ENCODE data around the gene BCL2L14. TPM values are rescaled to one million over a fixed set of nuclear protein-coding genes. Genes with fewer than 3 reads are reported as not detected.

BCL2L14 gene
- total and polyA plus RNA-seq, 2 of the 13 experiments (the other 11 are each of a cell fraction or from before 2014, with no cell fraction given) = 0.11 TPM; not detected in 1

GRCh38 chr12:12094481-12094880, 23.7 kb downstream of the BCL2L14 start:
- peak; percentile 12 for ATAC-seq
- Histone ChIP-seq H3K4me2 (ENCODE audit: low read depth, low read length) (no peak overlapping the region), H3K36me3 (replicated peaks in 1 of 2; ENCODE audit: control insufficient read depth in 1 of 2, insufficient read depth in 2 of 2, low read length in 2 of 2) (no peaks in the 10 kb centered on the region), H3K27me3 (ENCODE audit: control insufficient read depth in 1 of 2, insufficient read depth in 2 of 2, low read length in 2 of 2) (peaks cover 0 to 3% of the 10 kb centered on the region in 2 experiments; a peak in 1 of 5 replicates), H4K20me1 (ENCODE audit: insufficient read depth, low read length) (no peaks in the 10 kb centered on the region), H3K9me3 (ENCODE audit: low read length) (no peaks in the 10 kb centered on the region), H3K27ac (ENCODE audit: extremely low read length, insufficient read depth, low read length) (no peak overlapping the region), H2AFZ (ENCODE audit: low read length) (no peak overlapping the region), H3K4me1 (ENCODE audit: insufficient read depth, low read length) (peaks cover 38% of the 10 kb centered on the region), H3K9ac (ENCODE audit: insufficient read depth, low read depth, low read length) (no peak overlapping the region), H3K4me3 (replicated peaks in 1 of 3; ENCODE audit: insufficient read depth in 1 of 3, low read depth in 2 of 3, low read length in 3 of 3) (no peak overlapping the region), H3K79me2 (ENCODE audit: insufficient read depth, low read length) (no peaks in the 10 kb centered on the region)
- BruUV-seq (replicated peaks) = no TSS peak
- WGBS (ENCODE audit: low lambda C conversion rate) = 45% methylated on average over 4 of the region's 4 CpGs
- TF ChIP-seq, protein P1, sequence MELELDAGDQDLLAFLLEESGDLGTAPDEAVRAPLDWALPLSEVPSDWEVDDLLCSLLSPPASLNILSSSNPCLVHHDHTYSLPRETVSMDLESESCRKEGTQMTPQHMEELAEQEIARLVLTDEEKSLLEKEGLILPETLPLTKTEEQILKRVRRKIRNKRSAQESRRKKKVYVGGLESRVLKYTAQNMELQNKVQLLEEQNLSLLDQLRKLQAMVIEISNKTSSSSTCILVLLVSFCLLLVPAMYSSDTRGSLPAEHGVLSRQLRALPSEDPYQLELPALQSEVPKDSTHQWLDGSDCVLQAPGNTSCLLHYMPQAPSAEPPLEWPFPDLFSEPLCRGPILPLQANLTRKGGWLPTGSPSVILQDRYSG (CRISPR knock-in tag; IDR thresholded peaks at IDR 0.05) = no peak
- no peak for TF ChIP-seq SP4 (CRISPR knock-in tag; IDR thresholded peaks at IDR 0.05)
- TF ChIP-seq RBM22 (optimal IDR thresholded peaks at IDR 0.05; ENCODE audit: low read length) = peak; percentile 55
- no peak for TF ChIP-seq ZNF782 (CRISPR knock-in tag; IDR thresholded peaks at IDR 0.05; ENCODE audit: borderline replicate concordance)
- intact Hi-C loops (cut with micrococcal nuclease; ENCODE audit: unreplicated experiment) (loop anchor here (10.0 kb wide), 1 partner anchor 70 kb away; no protein-coding TSS in a partner anchor), in situ Hi-C loops (cut with HindIII; ENCODE audit: extremely low pct_ligation_motif_present, low pct_unique_long_range_greater_than_20kb) (loop anchor here (25.0 kb wide), 1 partner anchor 618 kb away; the partner anchor contains the start of gene CDKN1B)
- FAIRE-seq = no peak
- ChIA-PET POLR2A (no interaction called here), CTCF (ENCODE audit: low intra/inter-chr PET ratio, low total read pairs) (no interaction called here)
- no peak for DNase-seq (ENCODE audit: low spot score)

DNA sequence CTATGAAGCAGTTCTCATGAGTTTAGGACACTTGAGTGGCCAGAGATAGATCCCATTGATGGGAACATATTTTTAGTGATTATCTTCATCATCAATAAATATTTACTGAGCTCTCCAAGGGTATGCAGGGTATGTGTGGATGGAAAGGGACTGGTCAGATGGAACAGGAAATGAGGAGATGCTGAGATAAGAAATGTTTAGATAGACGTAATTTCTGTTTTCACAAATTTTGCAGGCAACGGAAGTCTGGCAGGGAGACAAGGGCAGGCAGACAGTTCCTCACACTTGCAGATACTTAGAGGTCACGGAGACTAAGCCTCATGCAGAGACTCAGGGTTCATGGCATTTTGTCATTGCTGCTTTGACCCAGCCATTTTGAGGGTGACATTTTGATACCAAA, 24.3 kb downstream of the BCL2L14 start:
- FAIRE-seq = no peak
- no TSS peak for BruUV-seq (replicated peaks)
- peaks cover 0 to 3% of the 10 kb centered on the region in 2 experiments; a peak in 1 of 5 replicates for H3K27me3 ChIP-seq (ENCODE audit: control insufficient read depth in 1 of 2, insufficient read depth in 2 of 2, low read length in 2 of 2)
- ATAC-seq = peak; percentile 16; the same call in 2 of the 3 replicates
- H4K20me1 ChIP-seq (ENCODE audit: insufficient read depth, low read length) = no peaks in the 10 kb centered on the region
- no peaks in the 10 kb centered on the region for H3K9me3 ChIP-seq (ENCODE audit: low read length)
- H3K36me3 ChIP-seq (replicated peaks in 1 of 2; ENCODE audit: control insufficient read depth in 1 of 2, insufficient read depth in 2 of 2, low read length in 2 of 2) = no peaks in the 10 kb centered on the region
- ChIA-PET CTCF (ENCODE audit: low intra/inter-chr PET ratio, low total read pairs) (no interaction called here), POLR2A (no interaction called here)
- WGBS (ENCODE audit: low lambda C conversion rate) = 12% methylated on average over 3 of the region's 3 CpGs
- no peak overlapping the region for H3K9ac ChIP-seq (ENCODE audit: insufficient read depth, low read depth, low read length)
- peak; percentile 56 for DNase-seq (ENCODE audit: low spot score)
- H3K4me1 ChIP-seq (ENCODE audit: insufficient read depth, low read length) = peaks cover 38% of the 10 kb centered on the region
- H2AFZ ChIP-seq (ENCODE audit: low read length) = no peak overlapping the region
- H3K79me2 ChIP-seq (ENCODE audit: insufficient read depth, low read length) = no peaks in the 10 kb centered on the region
- no peak overlapping the region for H3K4me3 ChIP-seq (replicated peaks in 1 of 3; ENCODE audit: insufficient read depth in 1 of 3, low read depth in 2 of 3, low read length in 3 of 3)
- peak overlapping the region; percentile 8; the same call in 1 of the 2 replicates for H3K4me2 ChIP-seq (ENCODE audit: low read depth, low read length)
- no peak overlapping the region for H3K27ac ChIP-seq (ENCODE audit: extremely low read length, insufficient read depth, low read length)
- intact Hi-C loops (cut with micrococcal nuclease; ENCODE audit: unreplicated experiment) = loop anchor here (10.0 kb wide), 1 partner anchor 70 kb away; no protein-coding TSS in a partner anchor
- in situ Hi-C loops (cut with HindIII; ENCODE audit: extremely low pct_ligation_motif_present, low pct_unique_long_range_greater_than_20kb) = loop anchor here (25.0 kb wide), 1 partner anchor 617 kb away; the partner anchor contains the start of gene CDKN1B
- TF ChIP-seq YEATS4 (CRISPR knock-in tag; IDR thresholded peaks at IDR 0.05; ENCODE audit: borderline replicate concordance) = no peak
- TF ChIP-seq ARID4A (CRISPR knock-in tag; IDR thresholded peaks at IDR 0.05; ENCODE audit: borderline replicate concordance) = no peak
- TF ChIP-seq MTA3 (CRISPR knock-in tag; IDR thresholded peaks at IDR 0.05) = no peak
- TF ChIP-seq GPN1 (CRISPR knock-in tag; IDR thresholded peaks at IDR 0.05; ENCODE audit: borderline replicate concordance) = no peak
- no peak for TF ChIP-seq CCDC6 (CRISPR knock-in tag; IDR thresholded peaks at IDR 0.05)
- TF ChIP-seq TBX2 (CRISPR knock-in tag; IDR thresholded peaks at IDR 0.05; ENCODE audit: borderline replicate concordance) = no peak
- TF ChIP-seq TFE3 (CRISPR knock-in tag; IDR thresholded peaks at IDR 0.05) = no peak
- no peak for TF ChIP-seq ATF7-NPFF (CRISPR knock-in tag; IDR thresholded peaks at IDR 0.05; ENCODE audit: low read depth)
